ENCODE results near the gene YJU2. TPM values are rescaled to one million over a fixed set of nuclear protein-coding genes. Genes with fewer than 3 reads are reported as not detected.
A peak's percentile ranks its signal among the peaks of the same experiment; 100 is the strongest.
"Not testable (repeated sequence)": the region's sequence is repeated elsewhere in the genome, so short reads cannot be mapped to it uniquely, and the experiment has no call there.

YJU2 gene
- polyA plus RNA-seq, 1 donor from 2014 or later: 32.6 TPM

GRCh38 chr19:4268816-4269430, 22.0 kb downstream of the YJU2 start:
- H4K20me1 ChIP-seq (ENCODE audit: insufficient read depth): no peaks in the 10 kb centered on the region
- no peaks in the 10 kb centered on the region for H3K9me2 ChIP-seq (ENCODE audit: insufficient read depth, low read length)
- H2AFZ ChIP-seq (ENCODE audit: low read depth, low read length): no peak overlapping the region
- H3F3A ChIP-seq (ENCODE audit: insufficient read depth, low read length, poor library complexity, severe bottlenecking): no peaks in the 10 kb centered on the region
- no peak overlapping the region for H3K27ac ChIP-seq (ENCODE audit: low read length)
- H3K4me3 ChIP-seq (ENCODE audit: low read length): no peak overlapping the region
- no peak overlapping the region for H3K4me2 ChIP-seq (ENCODE audit: low read length)
- no peaks in the 10 kb centered on the region for H3K9me3 ChIP-seq (ENCODE audit: low read length)
- no peaks in the 10 kb centered on the region for H3K79me2 ChIP-seq (replicated peaks; ENCODE audit: insufficient read depth, low read length)
- no peaks in the 10 kb centered on the region for H3K36me3 ChIP-seq (ENCODE audit: insufficient read depth, low read length)
- H3K9ac ChIP-seq (ENCODE audit: low read length): no peak overlapping the region
- TF ChIP-seq RAD21 (conservative IDR thresholded peaks at IDR 0.05) (no peak), POLR2AphosphoS5 (IDR thresholded peaks at IDR 0.05) (no peak), TAF1 (IDR thresholded peaks at IDR 0.05; ENCODE audit: low read depth) (no peak), SMC3 (conservative IDR thresholded peaks at IDR 0.05; ENCODE audit: poor library complexity) (no peak), EZH2 (IDR thresholded peaks at IDR 0.05; ENCODE audit: borderline replicate concordance, insufficient read depth, low read length, poor library complexity, severe bottlenecking) (no peak), EP300 (conservative IDR thresholded peaks at IDR 0.05; ENCODE audit: poor library complexity, severe bottlenecking) (no peak), MXI1 (conservative IDR thresholded peaks at IDR 0.05; ENCODE audit: poor library complexity, severe bottlenecking) (no peak)
- TF ChIP-seq, protein P1, sequence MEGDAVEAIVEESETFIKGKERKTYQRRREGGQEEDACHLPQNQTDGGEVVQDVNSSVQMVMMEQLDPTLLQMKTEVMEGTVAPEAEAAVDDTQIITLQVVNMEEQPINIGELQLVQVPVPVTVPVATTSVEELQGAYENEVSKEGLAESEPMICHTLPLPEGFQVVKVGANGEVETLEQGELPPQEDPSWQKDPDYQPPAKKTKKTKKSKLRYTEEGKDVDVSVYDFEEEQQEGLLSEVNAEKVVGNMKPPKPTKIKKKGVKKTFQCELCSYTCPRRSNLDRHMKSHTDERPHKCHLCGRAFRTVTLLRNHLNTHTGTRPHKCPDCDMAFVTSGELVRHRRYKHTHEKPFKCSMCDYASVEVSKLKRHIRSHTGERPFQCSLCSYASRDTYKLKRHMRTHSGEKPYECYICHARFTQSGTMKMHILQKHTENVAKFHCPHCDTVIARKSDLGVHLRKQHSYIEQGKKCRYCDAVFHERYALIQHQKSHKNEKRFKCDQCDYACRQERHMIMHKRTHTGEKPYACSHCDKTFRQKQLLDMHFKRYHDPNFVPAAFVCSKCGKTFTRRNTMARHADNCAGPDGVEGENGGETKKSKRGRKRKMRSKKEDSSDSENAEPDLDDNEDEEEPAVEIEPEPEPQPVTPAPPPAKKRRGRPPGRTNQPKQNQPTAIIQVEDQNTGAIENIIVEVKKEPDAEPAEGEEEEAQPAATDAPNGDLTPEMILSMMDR (IDR thresholded peaks at IDR 0.05; ENCODE audit: poor library complexity, severe bottlenecking): no peak
- TF ChIP-seq, protein P2, sequence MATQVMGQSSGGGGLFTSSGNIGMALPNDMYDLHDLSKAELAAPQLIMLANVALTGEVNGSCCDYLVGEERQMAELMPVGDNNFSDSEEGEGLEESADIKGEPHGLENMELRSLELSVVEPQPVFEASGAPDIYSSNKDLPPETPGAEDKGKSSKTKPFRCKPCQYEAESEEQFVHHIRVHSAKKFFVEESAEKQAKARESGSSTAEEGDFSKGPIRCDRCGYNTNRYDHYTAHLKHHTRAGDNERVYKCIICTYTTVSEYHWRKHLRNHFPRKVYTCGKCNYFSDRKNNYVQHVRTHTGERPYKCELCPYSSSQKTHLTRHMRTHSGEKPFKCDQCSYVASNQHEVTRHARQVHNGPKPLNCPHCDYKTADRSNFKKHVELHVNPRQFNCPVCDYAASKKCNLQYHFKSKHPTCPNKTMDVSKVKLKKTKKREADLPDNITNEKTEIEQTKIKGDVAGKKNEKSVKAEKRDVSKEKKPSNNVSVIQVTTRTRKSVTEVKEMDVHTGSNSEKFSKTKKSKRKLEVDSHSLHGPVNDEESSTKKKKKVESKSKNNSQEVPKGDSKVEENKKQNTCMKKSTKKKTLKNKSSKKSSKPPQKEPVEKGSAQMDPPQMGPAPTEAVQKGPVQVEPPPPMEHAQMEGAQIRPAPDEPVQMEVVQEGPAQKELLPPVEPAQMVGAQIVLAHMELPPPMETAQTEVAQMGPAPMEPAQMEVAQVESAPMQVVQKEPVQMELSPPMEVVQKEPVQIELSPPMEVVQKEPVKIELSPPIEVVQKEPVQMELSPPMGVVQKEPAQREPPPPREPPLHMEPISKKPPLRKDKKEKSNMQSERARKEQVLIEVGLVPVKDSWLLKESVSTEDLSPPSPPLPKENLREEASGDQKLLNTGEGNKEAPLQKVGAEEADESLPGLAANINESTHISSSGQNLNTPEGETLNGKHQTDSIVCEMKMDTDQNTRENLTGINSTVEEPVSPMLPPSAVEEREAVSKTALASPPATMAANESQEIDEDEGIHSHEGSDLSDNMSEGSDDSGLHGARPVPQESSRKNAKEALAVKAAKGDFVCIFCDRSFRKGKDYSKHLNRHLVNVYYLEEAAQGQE (IDR thresholded peaks at IDR 0.05; ENCODE audit: borderline replicate concordance): no peak
- H3K27me3 ChIP-seq (ENCODE audit: insufficient read depth, low read depth, low read length): no peaks in the 10 kb centered on the region

DNA sequence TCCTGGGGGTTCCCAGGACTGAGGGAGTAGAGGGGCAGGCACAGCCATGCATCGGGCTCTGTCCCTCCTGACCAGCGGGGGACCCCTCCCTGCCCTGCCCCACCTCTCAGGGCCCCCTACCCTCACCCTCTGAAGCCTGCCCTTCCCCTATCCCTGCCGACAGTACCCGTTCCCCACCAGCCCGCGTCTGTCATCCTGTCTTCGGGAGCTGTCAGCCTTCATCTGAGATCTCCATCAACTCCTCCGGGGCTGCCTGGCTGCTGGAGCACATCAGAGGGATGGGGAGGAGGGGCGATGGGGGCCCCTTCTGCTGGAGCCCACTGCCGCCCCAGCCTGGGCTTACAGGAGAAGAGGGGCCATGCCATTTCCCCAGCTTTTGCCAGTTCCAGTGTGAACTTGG, 26.0 kb downstream of the YJU2 start:
- Histone ChIP-seq H3F3A (ENCODE audit: insufficient read depth, low read length, poor library complexity, severe bottlenecking) (no peaks in the 10 kb centered on the region), H3K9me3 (ENCODE audit: low read length) (no peaks in the 10 kb centered on the region), H3K27ac (ENCODE audit: low read length) (peak overlapping the region; percentile 94), H2AFZ (ENCODE audit: low read depth, low read length) (no peak overlapping the region), H3K36me3 (ENCODE audit: insufficient read depth, low read length) (no peaks in the 10 kb centered on the region), H3K79me2 (replicated peaks; ENCODE audit: insufficient read depth, low read length) (no peaks in the 10 kb centered on the region), H3K9me2 (ENCODE audit: insufficient read depth, low read length) (no peaks in the 10 kb centered on the region), H3K4me3 (ENCODE audit: low read length) (peak overlapping the region; percentile 53), H3K27me3 (ENCODE audit: insufficient read depth, low read depth, low read length) (no peaks in the 10 kb centered on the region), H4K20me1 (ENCODE audit: insufficient read depth) (no peaks in the 10 kb centered on the region), H3K9ac (ENCODE audit: low read length) (peak overlapping the region; percentile 69), H3K4me2 (ENCODE audit: low read length) (peak overlapping the region; percentile 30)
- TF ChIP-seq POLR2AphosphoS5 (IDR thresholded peaks at IDR 0.05) (peak; percentile 60), EP300 (conservative IDR thresholded peaks at IDR 0.05; ENCODE audit: poor library complexity, severe bottlenecking) (peak; percentile 87), RAD21 (conservative IDR thresholded peaks at IDR 0.05) (no peak)
- TF ChIP-seq, protein P1 (IDR thresholded peaks at IDR 0.05; ENCODE audit: poor library complexity, severe bottlenecking): no peak
- TF ChIP-seq, protein P2 (IDR thresholded peaks at IDR 0.05; ENCODE audit: borderline replicate concordance): peak; percentile 20

DNA sequence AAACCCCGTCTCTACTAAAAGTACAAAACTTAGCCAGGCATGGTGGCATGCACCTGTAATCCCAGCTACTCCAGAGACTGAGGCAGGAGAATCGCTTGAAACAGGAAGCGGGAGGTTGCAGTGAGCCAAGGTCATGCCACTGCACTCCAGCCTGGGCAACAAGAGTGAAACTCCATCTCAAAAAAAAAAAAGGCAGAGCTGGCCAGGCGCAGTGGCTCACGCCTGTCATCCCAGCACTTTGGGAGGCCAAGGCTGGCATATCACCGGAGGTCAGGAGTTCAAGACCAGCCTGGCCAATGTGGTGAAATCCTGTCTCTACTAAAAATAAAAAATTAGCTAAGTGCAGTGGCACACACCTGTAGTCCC, 27.4 kb downstream of the YJU2 start:
- not testable (repeated sequence) for H3K27ac ChIP-seq (ENCODE audit: low read length); H3K9ac ChIP-seq (ENCODE audit: low read length); H3K27me3 ChIP-seq (ENCODE audit: insufficient read depth, low read depth, low read length); H3K4me3 ChIP-seq (ENCODE audit: low read length); H3F3A ChIP-seq (ENCODE audit: insufficient read depth, low read length, poor library complexity, severe bottlenecking); H3K9me2 ChIP-seq (ENCODE audit: insufficient read depth, low read length); H3K36me3 ChIP-seq (ENCODE audit: insufficient read depth, low read length); H3K79me2 ChIP-seq (replicated peaks; ENCODE audit: insufficient read depth, low read length); H4K20me1 ChIP-seq (ENCODE audit: insufficient read depth); H3K9me3 ChIP-seq (ENCODE audit: low read length); H2AFZ ChIP-seq (ENCODE audit: low read depth, low read length); H3K4me2 ChIP-seq (ENCODE audit: low read length)
